H1 (cell line): ENCODE data around the gene CAPN14.

Experiments used
- CTCF ChIP-seq, 3 experiments: IDR thresholded peaks; 1 replicate in 2 of 3; 2 replicates in 1 of 3; pipeline versions ENCODE4 v1.5.1 to v1.6.1; 2011; ENCODE audit warnings: low read length in 3 of 3, mild to moderate bottlenecking in 3 of 3, inconsistent platforms in 2 of 3, low read depth in 1 of 3, moderate library complexity in 1 of 3; ENCODE audit not compliant: insufficient read depth in 1 of 3; ENCODE audit errors: control extremely low read depth in 1 of 3
- EZH2 ChIP-seq: fragments of 200-600 bp; sonication (generic); IDR thresholded peaks from 2 replicates; pipeline ENCODE4 v1.7.1; 2012; ENCODE audit warnings: low read depth, mild to moderate bottlenecking, moderate library complexity, low read length, inconsistent platforms; ENCODE audit not compliant: severe bottlenecking
- MAX ChIP-seq: IDR thresholded peaks from 2 replicates; pipeline ENCODE4 v1.6.1; 2012; ENCODE audit warnings: inconsistent platforms
- POLR2A ChIP-seq, 2 experiments: IDR thresholded peaks; 1 replicate in 1 of 2; 2 replicates in 1 of 2; pipeline ENCODE4 v1.6.1; 2011; ENCODE audit warnings: low read depth in 2 of 2, low read length in 2 of 2, mild to moderate bottlenecking in 2 of 2; ENCODE audit errors: control extremely low read depth in 1 of 2
- TBP ChIP-seq: IDR thresholded peaks from 2 replicates; pipeline ENCODE4 v1.6.1; 2011; ENCODE audit warnings: low read depth, low read length, improper control_type of control experiment
- YY1 ChIP-seq: IDR thresholded peaks from 2 replicates; pipeline ENCODE4 v1.6.1; 2011; ENCODE audit warnings: low read depth, mild to moderate bottlenecking, low read length

GRCh38 chr2:31139671-31140070 lies 77.6 kb downstream of the CAPN14 start:
- TF ChIP-seq POLR2A (IDR thresholded peaks at IDR 0.05; ENCODE audit: control extremely low read depth in 1 of 2, low read depth in 2 of 2, low read length in 2 of 2) = no peak
- TF ChIP-seq MAX = no peak
- TF ChIP-seq CTCF (IDR thresholded peaks at IDR 0.05; ENCODE audit: control extremely low read depth in 1 of 3, insufficient read depth in 1 of 3, low read depth in 1 of 3, low read length in 3 of 3) = no peak
- no peak for TF ChIP-seq YY1
- TF ChIP-seq TBP = no peak
- no peak for TF ChIP-seq EZH2
